HUDEP-2 (cell line): ENCODE results near the gene NDUFS7.

Experiments used
- DNase-seq, 76 experiments: peaks; one replicate each; lab custom pipeline; 2025; ENCODE audit not compliant: unreplicated experiment in 76 of 76; lab: John Stamatoyannopoulos, UW

NDUFS7 gene

DNA sequence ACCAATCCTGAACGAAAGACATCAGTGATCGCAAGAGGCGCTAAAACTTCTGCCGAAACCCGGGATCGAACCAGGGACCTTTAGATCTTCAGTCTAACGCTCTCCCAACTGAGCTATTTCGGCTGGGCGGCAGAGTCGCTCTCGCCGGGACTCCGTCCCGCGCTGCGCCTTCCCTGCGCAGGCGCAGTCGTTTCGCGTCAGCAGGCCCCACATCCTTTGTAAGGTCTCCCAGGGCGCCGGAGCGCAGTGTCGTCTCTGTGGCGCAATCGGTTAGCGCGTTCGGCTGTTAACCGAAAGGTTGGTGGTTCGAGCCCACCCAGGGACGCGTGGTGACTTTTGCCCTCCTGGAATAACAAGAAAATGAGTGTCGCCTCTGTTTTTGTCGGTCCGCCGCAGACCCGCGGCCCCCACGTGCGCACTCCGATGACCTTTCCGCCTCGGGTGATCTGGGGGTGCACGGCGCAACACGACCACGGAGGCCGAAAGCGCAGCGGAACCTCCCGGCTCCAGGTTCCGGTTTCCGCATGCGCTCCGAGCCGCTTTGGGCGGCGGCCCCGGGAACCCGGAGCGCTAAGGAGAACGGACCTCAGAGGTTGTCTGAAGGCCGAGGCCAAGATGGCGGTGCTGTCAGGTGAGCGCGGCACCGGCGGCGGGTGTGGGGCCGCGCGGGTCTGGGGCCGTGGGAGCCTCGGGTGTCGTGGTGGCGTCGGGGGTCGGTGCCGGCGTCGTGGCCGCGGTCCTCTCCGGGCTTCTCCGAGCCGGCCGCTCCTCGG, at the start of gene NDUFS7:
Gene NDUFS7 (plus strand): TSS at position 596 of the 773 bp plus-strand sequence. CDS start 20 bp downstream, at position 616.
- DNase-seq = peak; percentile 69 to 100 (median 94)

DNA sequence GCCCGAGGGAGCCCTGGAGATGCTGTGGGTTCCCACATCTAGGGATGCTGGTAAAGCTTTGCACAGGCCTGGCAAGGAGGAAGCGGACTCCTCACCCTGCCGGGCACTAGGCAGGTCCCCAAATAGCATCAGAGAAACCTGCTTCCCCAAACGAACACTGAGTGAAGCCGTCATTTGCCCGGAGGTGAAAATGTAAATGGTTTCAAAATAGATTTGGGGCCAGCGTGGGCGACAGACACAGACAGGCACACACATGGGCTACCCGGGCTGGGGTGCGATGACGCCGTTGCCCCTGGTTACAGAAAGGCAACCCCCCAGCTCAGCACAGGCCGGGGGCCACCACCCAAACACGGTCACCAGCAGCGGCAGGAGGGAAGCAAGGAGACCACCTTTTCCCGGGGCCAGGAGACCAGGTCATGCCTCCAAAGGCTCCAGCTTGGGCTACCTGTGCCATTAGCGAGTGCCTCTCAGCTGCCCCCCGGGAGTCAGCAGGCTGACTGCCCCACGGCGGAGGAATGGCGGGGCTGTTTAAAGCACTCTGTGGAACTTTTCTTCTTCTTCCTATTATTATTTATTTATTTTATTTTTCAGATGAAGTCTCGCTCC, 47.5 kb upstream of the NDUFS7 start:
- no peak for DNase-seq

DNA sequence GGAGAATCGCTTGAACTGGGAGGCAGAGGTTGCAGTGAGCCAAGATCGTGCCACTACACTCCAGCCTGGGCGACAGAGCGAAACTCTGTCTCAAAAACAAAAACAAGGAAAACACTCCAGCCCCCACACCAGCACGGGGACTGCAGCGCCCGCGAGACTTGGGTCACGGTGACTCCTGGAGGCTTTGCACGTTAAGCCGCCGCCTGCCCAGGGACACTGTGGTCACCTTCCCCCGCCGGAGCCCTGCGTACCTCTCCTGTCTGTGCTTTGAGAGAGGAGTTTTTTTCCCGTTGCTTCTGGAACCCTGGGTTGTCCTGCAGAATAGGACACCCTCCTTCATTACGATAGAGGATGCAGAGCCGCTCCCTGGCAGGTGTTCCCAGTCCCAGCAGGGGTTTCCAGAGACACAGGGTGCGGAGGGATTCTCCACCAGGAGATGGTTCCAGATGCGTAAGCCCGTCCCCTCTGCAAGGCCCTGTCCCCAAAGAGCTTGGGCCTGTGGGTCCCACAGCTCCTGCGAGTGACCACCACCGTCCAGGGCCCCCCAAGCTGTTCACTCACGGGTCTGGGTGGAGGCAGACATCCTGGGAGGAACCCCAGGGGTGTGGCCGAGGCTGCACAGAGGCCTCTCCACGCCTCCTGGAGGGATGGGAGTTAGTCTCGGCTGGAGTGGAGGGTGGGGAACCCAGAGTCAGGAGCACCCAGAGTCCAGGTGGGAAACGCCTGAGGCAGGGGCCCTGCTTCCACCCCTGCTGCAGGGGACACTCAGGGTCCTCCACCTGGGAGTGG, 42.8 kb upstream of the NDUFS7 start:
- DNase-seq = no peak

DNA sequence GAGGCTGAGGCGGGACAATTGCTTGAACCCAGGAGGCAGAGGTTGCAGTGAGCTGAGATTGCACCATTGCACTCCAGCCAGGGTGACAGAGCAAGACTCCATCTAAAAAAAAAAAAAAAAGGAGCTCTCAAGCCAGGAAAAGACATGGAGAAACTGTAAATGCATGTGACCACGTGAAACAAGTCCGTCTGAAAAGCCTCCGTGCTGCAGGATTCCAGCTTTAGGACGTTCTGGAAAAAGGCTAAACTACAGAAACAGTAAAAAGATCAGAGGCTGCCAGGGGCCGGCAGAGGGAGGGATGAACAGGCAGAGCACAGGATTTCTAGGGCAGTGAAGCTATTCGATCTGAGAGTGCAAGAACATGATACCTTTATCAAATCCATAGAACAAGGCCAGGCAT, 40.7 kb upstream of the NDUFS7 start:
- no peak for DNase-seq

DNA sequence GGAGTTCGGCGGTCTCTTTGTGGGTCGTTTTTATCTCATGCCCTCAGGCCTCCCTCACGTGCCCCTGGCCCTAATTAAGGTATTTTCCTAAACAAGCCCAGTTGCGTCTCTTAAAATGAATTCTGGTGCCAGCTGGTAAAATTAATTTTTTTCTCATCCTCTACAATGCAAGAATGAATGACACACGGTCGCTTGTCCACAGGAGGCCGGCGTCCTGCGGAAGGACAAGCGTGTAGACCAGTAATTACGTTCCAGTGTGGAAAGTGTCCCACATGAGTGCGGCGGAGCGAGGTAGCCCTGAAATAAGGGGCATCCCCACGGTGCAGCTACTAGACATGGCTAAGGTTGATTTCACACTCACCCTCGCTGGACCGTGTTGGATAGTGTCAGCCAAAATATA, 34.5 kb upstream of the NDUFS7 start:
- no peak for DNase-seq

DNA sequence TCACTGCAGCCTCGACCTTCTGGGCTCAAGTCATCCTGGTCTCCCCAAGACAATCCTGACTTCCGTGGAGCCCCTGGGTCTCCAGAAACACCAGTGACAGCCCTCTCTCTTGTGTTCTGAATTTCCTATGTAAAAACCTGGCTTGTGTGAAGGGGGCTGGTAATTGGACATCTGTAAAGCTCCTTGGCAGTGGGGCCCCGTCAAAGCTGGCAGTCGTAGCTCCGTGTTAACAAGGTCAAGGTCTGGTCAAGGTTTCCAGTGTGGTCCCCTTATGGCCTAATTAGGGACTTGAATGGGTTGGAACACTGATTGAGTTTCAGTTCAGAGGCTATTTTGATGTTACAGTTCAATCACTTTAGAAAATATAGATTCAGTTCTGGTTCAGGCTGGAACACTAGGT, 32.8 kb upstream of the NDUFS7 start:
- DNase-seq = no peak

DNA sequence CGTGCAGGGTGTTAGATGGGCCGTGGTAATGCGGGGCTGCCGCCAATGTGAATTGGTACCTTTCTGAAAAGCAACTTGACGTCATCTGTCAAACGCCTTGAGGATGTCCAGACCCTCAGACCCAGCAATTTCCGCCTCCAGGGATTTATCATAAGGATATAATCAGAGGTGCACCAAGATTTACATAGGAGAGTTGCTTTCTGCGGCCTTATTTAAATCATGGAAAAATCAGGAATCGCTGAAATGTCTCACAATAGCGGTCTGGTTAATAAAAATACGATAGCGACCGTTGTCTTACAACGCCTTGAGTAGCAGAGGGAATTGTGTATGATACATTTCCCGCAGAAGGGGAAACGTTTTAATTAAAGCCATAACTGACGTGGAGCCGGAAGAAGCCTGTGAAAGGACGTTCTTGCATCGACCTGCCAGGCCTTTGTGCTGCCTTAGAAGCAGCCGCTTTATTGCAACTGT, 32.3 kb upstream of the NDUFS7 start:
- DNase-seq = no peak

DNA sequence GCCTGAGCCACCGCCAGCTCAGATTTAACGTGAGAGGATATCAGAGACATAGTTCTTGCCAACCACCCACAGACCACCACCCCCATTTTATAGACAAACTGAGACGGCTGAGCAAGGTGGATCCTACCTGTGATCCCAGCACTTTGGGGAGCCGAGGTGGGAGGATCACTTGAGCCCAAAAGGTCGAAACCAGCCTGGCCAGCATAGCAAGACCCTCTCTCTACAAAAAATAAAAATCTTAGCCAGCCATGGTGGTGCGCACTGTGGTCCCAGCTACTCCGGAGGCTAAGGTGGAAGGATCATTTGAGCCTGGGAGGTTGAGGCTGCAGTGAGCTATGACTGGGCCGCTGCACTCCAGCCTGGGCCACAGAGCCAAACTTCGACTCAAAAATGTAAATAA, 30.6 kb upstream of the NDUFS7 start:
- no peak for DNase-seq

DNA sequence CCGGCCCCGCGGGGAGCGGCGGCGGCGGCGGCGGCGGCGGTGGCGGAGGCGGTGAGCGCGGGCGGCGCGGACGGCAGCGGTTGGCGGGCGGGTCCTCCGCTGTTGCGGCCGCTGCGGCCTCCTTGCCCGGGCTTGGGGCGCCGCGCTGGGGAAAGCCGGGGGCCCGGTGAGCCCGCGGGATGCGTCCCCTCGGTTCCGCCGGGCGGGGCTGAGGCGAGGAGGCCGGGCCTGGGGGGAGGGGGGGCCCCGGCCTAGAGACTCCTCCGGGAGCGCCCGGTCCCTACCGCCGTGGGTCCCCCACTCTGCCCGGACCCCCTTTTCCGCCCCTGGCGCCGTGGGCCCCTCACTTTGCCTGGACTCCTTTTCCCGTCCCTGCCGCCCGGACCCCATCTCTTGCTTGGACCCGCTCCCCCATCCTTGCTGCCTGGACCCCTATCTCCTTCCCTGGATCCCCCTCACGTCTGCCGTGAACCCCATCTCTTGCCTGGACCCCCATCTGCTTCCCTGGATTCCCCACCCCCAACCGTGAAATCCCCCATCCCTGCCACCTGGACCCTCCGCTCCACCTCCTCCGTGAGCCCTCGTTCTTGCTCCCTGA, 28.6 kb upstream of the NDUFS7 start:
- peak in 3 of 76 experiments; percentile 38 to 56 (median 41) for DNase-seq

DNA sequence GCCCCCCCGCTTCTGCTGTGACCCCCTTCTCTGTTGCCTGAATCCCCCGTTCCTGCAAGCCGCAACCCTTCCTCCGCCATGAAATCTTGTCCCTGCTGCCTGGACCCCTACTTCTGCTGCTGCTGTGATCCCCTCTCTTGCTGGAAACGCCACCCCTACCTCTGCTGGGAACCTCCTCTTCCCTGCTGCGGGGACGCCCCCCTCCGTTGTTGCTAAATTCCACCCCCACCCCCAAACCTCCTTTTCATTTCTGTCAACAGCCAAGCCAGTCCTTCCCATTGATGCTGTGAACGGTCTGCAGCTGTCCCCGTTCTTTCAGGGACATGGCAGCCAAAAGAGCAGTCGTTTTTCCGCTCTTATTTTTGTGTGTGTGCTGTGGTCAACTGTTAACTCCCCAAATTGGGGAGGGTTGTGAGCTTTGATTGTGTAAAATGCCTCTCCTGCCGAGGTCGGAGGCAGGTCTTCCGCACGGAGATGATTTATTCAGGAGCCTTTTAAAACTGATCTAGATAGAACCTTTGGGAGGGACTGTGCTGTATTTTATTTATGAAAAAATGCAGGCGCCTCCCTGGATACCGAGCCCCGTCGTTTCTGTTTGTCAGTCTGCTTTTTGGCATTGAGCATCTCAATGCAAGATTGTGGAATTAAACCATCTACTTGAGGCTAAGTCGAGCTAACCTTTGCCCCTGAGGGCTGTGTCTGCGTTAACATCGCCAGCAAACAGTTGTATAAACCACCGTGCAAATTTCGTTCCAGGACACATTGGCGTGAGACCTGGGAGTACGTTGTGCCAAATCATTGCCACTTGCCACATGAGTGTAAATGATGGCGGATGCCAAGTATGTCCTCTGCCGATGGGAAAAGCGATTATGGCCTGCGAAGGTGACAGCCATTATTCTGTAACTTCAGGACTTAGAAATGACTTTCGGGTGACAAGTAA, 27.9 kb upstream of the NDUFS7 start:
- peak in 1 of 76 experiments; percentile 10 for DNase-seq

DNA sequence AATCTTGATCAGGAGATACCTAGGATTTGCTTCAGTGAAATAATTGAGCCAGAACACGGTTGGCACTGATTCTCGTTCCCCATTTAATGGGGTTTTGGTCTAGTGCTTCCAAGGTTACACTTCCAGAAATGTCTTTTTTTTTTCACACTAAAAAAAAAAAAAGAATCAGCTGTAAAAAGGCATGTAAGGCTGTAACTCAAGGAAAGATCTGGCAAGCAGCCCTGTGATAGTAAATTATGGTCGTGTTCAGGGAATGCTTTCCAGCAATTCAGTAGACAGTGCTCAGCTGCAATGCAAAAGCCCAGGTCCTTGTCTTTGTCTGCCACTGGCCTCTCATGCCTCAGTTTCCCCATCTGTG, 27.2 kb upstream of the NDUFS7 start:
- DNase-seq = no peak

DNA sequence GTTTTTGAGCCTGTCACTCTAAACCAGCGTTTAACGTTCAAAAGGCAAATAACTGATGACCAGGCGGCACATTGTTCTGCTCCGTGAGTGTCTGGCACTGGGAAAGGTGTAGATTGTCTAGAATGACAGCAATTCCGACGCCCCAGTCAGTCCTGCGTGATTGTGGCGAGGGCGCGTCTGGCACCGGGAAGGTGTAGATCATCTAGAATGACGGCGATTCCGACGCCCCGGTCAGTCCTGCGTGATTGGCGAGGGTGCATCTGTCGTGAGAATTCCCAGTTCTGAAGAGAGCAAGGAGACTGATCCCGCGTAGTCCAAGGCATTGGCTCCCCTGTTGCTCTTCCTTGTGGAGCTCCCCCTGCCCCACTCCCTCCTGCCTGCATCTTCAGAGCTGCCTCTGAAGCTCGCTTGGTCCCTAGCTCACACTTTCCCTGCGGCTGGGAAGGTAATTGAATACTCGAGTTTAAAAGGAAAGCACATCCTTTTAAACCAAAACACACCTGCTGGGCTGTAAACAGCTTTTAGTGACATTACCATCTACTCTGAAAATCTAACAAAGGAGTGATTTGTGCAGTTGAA, 26.1 kb upstream of the NDUFS7 start:
- no peak for DNase-seq

DNA sequence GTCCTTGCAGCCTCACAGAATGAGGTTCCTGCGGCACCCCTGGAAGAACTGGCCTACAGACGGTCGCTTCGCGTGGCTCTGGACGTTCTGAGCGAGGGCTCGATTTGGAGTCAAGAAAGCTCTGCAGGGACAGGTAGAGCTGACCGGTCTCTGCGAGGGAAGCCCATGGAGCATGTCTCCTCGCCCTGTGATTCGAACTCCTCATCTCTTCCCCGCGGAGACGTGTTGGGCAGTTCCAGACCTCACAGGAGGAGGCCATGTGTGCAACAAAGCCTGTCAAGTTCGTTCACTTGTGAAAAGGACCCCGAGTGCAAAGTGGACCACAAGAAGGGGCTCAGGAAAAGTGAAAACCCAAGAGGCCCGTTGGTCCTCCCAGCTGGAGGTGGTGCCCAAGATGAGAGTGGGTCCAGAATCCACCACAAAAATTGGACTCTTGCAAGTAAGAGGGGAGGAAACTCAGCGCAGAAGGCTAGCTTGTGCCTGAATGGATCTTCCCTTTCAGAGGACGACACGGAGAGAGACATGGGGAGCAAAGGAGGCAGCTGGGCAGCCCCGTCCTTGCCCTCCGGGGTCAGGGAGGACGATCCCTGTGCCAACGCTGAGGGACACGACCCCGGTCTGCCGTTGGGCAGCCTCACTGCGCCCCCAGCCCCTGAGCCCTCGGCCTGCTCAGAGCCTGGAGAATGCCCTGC, 23.4 kb upstream of the NDUFS7 start:
- no peak for DNase-seq

DNA sequence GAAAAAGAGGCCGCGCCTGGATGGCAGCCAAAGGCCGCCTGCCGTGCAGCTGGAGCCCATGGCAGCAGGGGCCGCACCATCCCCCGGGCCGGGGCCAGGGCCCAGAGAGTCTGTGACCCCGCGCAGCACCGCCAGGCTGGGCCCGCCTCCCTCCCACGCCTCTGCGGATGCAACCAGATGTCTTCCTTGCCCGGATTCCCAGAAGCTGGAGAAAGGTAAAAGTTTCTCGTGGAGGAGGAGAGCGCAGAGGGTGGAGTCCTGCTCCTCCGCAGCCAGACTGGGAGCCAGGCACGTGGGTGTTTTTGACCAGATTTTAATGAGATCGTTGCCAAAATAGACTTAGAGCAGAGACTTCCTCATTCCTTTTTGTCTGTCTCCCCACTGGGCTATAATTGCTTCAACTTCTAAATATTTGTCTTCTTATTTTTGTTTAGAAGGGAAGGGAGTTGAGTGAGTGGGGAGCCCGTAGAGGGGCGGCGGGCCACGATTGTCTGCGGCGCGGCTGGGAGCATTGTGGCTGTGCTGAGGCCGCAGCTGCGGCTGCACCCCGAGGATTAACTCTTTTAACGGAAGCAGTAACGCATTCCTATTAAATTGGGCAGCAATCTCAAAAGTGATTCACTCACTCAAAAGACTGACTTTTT, 22.8 kb upstream of the NDUFS7 start:
- DNase-seq = no peak

DNA sequence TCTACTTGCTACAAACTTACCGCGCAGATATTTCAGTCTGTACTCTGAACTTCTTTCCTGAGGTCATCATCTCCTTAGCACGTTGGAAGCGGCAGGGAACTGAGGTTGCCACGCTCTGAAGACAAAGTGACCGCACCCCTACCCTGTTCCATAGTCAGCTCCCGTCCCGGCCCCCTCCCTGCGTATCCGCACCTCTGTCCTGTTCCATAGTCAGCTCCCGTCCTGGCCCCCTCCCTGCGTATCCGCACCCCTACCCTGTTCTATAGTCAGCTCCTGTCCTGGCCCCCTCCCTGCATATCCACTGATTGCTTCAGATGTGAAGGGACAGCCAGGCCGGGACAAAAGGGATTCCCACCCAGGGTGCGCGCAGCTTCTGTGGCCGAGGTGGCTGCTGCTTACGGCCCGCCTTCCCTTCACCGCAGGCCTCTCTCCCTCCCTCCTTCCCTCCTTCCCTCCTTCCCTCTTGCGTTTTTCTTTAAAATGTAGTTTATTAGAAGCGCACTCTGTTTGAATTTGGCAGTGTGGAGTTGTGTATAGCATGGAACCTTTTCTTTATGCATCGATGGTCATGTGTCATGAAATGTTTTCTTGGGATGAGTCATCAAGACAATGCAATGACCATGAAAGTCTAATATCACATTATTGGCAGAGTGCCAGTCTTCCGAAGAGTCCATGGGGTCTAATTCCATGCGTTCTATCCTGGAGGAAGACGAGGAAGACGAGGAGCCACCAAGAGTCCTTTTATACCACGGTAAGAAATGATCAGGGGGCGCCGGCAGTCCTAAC, 21.9 kb upstream of the NDUFS7 start:
- no peak for DNase-seq

DNA sequence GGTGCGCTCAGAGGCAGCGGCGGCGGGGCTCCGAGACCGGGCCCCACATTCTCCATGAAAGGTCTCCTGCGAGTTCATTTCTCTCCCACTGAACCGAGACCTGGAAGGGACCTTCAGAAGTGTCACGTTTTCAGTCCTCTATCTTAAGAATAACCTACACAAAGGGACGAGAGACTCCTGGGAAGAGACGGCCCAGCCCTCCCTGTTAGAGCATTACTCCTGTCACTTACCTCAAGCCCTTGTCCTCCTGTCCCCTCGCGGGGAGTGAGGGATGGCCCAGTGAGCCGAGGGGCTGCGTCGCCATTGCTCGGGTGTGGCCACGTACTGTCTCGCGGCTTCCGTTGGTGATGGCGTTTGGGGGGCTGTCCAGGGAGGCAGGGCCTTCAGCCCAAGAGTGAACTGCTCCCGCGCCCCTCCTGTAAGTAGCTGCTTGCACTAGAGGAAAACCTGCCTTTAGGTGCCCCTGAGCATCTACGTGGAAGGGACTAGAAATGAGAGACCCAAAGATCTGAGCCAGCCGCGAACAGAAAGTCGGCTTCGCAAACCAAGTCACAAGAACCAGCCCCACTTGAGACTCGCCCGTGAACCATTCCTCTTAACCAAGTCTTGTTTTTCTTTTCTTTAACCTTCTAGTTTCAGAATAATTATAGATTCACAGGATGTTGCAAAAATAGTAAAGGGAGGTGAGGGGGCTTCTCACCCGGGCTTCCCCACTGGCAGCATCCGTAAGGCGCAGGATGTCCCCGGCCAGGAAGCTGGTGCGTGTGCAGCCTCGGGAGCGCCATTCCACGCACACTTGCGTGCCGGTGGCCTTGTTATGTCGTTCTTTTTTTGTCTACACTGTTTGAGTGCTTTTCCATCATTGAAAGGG, 21.1 kb upstream of the NDUFS7 start:
- no peak for DNase-seq

DNA sequence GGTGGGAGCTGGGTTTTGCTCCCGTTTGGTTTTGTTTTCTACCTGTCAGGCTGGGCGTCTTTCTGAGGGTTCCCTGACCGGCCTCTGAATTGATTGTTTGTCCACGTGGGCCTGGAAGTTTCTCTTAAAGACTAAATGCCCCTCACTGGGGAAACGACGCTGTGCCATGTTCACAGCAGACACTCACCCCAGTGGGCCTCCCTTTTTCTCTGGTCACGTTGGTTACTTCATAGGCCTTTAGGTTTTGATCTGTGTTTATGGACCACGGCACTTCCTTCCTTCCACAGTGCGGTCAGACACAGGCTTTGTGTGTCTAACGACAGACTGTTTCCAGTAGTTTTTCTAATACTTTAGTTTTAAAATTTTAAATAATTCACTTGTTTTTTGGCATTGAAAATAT, 20.1 kb upstream of the NDUFS7 start:
- DNase-seq = no peak
